Measurements from ENCODE around the gene CPED1.

DNA sequence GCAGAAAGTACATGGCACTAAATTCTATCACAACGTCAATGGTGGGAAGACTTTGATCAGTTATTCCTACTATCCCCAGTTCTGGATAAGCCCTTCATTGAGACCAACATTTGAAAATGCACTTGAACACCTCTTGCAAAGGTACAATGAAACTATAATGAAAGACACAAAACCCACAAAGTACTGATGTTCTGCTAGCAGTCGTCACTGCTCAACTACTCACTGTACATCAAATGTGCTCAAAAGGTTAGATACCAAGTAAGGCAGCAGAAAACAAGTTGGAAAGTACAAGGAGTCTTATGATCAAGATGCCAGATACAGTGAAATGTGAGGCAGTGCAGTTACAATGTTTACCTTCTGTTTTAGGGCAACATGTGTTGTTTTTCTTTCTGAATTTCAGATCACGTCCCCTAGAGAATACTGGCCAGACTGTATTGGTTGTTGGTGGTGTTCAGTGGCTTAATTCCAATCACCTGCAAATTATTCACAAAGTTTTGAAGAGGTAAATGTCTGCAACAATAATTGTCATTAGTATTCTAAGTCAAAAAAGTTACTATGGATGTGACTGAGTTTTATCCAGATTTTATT, 277.9 kb downstream of the CPED1 start:
- TF ChIP-seq, protein P1, sequence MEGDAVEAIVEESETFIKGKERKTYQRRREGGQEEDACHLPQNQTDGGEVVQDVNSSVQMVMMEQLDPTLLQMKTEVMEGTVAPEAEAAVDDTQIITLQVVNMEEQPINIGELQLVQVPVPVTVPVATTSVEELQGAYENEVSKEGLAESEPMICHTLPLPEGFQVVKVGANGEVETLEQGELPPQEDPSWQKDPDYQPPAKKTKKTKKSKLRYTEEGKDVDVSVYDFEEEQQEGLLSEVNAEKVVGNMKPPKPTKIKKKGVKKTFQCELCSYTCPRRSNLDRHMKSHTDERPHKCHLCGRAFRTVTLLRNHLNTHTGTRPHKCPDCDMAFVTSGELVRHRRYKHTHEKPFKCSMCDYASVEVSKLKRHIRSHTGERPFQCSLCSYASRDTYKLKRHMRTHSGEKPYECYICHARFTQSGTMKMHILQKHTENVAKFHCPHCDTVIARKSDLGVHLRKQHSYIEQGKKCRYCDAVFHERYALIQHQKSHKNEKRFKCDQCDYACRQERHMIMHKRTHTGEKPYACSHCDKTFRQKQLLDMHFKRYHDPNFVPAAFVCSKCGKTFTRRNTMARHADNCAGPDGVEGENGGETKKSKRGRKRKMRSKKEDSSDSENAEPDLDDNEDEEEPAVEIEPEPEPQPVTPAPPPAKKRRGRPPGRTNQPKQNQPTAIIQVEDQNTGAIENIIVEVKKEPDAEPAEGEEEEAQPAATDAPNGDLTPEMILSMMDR (IDR thresholded peaks at IDR 0.05; ENCODE audit: low read length) = no peak
- TF ChIP-seq EZH2 (IDR thresholded peaks at IDR 0.05; ENCODE audit: borderline replicate concordance, low read length) = no peak

All from OCI-LY1 (cell line).